Thoracic aorta endothelial cell (primary cell): ENCODE results near the gene DESI2. TPM values are rescaled to one million over a fixed set of nuclear protein-coding genes. Genes with fewer than 3 reads are reported as not detected.

Source experiments
- small RNA-seq: library from RNA; depleted of rRNA; stranded (forward); fragments of <200 nt; gene quantifications from one replicate; pipeline ENCODE3, GENCODE V24; 2012
- total RNA-seq: library from RNA; depleted of rRNA; stranded (reverse); fragments of >200 nt; gene quantifications from 2 replicates; pipeline ENCODE4 v1.2.3, GENCODE V29; 2012

Gene DESI2
- 67.2 and 80.8 TPM in 2 replicates for total RNA-seq

GRCh38 chr1:244652623-244653438 is at the start of gene DESI2:
Gene DESI2, plus strand, starts transcription at chr1:244653126. Its CDS starts 188 bp downstream, at chr1:244653314.

Small RNA genes within 50 kb of the gene (small RNA-seq; reads per million reads assigned to genes)
- not detected for gene AL451007.1

Other genes starting within 250 kb of the DESI2 start
- 160 and 165 TPM in 2 replicates for gene ADSS2, start 201.2 kb upstream of the DESI2 start, total RNA-seq
- gene CATSPERE, start 191.9 kb upstream of the DESI2 start, total RNA-seq: 0.93 and 1.1 TPM in 2 replicates
- gene COX20, start 182.5 kb downstream of the DESI2 start, total RNA-seq: 35.1 and 57.8 TPM in 2 replicates
- 609 and 777 TPM in 2 replicates for gene HNRNPU, start 211.4 kb downstream of the DESI2 start, total RNA-seq